LNCAP (cell line): ENCODE results near the gene NDRG3.

Source experiments
- TF ChIP-seq, protein P1 (sequence below): fragments of 450-650 bp; IDR thresholded peaks from 2 replicates; pipeline ENCODE4 v1.5.1; 2017; ENCODE audit warnings: mild to moderate bottlenecking

NDRG3 gene

DNA sequence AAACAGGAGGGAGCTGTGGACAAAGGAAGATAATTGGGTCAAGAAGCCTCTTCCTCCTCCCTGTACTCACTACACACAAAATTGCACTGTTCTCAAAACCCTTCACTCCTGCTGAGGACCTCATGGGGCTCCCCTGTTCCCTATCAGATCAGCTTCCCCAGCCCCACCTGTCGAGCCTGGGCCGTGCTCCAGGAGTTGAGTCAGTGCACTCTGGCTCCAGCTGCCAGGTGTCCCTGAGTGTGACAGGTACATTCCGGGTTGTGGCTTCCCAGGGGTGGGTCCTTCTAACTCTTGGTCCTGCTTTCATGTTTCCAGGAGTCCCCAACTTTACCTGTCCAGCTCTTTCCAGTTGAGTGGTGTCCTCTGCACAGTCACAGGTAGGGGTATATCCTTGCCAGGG is 131.9 kb downstream of the NDRG3 start:
- TF ChIP-seq, protein P1, sequence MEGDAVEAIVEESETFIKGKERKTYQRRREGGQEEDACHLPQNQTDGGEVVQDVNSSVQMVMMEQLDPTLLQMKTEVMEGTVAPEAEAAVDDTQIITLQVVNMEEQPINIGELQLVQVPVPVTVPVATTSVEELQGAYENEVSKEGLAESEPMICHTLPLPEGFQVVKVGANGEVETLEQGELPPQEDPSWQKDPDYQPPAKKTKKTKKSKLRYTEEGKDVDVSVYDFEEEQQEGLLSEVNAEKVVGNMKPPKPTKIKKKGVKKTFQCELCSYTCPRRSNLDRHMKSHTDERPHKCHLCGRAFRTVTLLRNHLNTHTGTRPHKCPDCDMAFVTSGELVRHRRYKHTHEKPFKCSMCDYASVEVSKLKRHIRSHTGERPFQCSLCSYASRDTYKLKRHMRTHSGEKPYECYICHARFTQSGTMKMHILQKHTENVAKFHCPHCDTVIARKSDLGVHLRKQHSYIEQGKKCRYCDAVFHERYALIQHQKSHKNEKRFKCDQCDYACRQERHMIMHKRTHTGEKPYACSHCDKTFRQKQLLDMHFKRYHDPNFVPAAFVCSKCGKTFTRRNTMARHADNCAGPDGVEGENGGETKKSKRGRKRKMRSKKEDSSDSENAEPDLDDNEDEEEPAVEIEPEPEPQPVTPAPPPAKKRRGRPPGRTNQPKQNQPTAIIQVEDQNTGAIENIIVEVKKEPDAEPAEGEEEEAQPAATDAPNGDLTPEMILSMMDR: no peak

DNA sequence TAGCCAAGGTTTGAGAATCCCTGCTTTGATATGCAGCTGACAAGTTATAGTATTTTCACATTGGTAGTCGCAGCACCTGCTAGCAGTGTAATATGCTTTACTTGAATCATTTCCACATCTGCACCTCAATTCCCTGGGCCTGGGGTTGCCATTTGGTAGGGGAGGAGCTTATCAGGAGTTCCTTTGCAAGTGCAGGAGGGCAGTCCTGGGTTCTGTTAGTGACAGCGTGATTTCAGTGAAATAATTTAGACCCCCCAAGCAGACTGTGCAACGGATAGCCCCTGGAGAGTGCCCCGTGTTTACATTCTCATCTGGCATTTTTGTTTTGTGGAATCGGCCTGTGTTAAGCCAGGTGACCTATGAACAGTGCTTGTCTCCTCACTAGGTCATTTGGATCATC is 134.3 kb downstream of the NDRG3 start:
- TF ChIP-seq, protein P1: no peak

DNA sequence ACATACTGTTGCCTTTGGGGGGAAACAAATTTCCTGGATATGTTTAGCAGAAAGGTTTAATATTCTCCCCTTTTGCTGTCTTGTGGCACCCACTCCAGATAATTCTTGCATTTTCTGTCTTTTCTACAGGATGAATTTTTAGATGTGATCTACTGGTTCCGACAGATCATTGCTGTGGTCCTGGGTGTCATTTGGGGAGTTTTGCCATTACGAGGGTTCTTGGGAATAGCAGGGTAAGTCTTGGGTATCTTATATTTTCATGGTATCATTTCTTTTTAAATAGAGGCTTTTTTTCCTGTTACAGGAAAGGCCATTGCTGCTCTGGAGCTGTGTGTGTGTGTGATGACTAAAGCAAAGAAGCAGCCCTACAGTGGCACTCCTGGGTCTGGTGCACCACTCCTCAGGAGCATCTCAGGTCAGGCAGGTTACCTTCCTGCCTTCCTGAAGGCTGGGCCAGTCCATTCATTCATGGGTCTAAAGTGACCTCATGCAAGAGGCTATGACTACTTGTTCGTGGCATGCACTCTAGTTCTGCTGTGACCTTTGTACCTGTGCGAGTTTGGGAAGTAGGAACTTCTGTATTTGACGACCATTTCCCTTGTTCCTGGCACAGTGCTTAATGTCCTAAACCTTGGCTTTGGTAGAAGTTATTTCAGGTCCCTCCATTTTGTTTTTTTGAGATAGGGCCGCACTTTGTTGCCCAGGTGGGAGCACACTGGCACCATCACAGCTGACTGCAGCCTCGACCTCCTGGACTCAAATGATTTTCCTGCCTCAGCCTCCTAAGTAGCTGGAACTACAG is 138.1 kb downstream of the NDRG3 start:
- TF ChIP-seq, protein P1: no peak

DNA sequence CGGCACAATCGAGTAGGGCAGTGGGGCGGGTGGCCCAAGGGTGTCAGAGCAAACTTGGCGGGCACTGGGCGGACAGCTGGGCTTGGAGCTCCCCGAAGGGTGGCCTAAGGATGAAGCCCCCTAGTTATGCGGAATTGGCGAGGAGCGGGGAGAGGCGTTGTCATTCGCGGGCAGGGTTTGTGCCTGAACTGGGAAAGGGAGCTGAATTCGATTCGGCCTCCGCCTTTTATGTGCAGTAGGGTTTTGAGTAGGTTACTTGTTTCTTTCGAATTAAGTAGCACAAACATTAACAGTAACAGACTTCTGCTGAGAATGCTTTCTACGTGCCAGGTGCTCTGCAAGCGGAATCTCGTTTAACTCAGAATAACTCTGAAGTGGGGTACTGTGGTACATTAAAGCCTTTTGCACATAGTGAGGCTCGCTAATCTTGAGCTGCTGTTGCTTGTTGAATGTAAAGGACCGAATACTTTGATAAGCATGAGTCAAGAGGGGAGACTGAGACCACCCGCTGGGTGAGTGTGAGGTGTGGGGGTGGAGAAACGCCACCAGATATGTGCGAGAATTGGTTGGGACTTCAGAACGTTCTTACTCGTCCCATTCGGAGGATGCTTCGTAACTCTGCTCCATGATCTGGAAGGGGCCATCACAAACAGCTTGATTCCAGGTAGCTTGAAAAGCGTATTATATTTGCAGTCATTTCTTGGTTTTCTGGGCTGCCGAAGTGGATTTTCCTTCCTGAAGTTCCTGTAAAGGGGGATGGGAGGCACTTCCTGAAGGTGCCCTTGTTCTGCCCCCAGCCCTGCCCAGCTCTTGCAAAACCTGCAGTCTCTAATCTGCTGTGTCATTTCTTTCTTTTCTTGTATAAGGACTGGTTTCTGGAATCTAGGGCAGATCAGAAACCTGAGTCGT is 139.5 kb downstream of the NDRG3 start:
- TF ChIP-seq, protein P1: no peak

DNA sequence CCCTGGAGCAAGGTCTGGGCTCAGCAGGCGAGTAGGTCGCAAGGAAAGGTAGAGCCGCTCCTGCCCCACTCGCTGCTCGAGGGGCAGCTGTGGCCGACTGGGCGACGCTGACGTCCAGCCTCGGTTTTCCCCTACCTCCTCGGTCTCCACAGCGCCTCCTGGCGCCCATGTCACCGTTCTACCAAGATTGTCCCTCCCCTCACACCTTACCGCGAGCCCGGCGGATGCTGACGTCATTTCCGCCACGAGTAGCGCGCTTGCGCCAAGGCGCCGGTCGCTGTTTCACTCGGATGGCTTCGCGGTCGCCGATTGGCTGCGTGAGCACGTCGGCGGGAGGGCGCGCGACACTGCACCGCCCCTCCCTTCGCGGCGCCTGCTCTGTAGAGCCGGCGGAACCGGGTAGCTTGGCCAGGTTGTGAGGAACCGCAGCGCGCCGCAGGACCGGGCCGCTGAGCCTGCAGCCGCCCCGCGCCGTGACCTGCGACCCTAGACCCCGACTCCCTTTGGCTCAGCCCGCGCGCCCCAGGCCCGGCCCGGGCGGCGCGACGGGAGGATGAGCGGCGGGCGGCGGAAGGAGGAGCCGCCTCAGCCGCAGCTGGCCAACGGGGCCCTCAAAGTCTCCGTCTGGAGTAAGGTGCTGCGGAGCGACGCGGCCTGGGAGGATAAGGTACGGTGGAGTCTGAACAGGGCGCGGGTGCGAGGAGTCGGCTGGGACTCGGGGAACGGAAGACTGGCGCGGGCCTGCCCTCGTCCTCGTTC is 140.3 kb downstream of the NDRG3 start, which contains the start of gene RAB5IF:
RAB5IF (plus strand) TSS at position 381 of the 759 bp plus-strand sequence; CDS start at position 554, 173 bp downstream.
- TF ChIP-seq, protein P1: peak; percentile 83

DNA sequence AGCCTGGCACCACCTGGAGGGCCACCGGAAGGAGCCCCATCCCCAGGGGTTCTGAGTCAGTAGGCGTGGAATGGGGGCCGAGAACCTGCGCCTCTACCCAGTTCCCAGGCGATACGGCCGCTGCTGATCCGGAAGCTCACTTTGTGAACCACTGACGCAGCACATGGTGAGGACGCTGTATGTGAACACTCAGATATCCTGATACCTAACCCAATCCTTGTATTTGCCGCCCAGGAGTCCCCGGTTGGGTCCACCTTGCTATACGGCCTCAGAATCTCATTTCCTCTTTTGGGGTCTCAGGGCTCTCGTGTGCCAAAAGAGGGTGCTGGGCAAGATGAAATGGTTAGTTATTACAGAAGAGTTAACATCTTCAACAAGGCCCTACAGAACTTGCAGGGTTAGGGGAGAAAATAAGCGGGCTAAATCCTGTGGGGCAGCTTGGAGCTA is 140.9 kb downstream of the NDRG3 start:
- TF ChIP-seq, protein P1: no peak
